Bone marrow (tissue), 2 donors: Measurements from ENCODE around the gene RALGPS1.
"Not testable (repeated sequence)": the region's sequence is repeated elsewhere in the genome, so short reads cannot be mapped to it uniquely, and the experiment has no call there.

Experiments
- DNase-seq, 2 donors: peaks; one replicate each; lab custom pipeline; 2025; lab: John Stamatoyannopoulos, UW

Gene RALGPS1

DNA sequence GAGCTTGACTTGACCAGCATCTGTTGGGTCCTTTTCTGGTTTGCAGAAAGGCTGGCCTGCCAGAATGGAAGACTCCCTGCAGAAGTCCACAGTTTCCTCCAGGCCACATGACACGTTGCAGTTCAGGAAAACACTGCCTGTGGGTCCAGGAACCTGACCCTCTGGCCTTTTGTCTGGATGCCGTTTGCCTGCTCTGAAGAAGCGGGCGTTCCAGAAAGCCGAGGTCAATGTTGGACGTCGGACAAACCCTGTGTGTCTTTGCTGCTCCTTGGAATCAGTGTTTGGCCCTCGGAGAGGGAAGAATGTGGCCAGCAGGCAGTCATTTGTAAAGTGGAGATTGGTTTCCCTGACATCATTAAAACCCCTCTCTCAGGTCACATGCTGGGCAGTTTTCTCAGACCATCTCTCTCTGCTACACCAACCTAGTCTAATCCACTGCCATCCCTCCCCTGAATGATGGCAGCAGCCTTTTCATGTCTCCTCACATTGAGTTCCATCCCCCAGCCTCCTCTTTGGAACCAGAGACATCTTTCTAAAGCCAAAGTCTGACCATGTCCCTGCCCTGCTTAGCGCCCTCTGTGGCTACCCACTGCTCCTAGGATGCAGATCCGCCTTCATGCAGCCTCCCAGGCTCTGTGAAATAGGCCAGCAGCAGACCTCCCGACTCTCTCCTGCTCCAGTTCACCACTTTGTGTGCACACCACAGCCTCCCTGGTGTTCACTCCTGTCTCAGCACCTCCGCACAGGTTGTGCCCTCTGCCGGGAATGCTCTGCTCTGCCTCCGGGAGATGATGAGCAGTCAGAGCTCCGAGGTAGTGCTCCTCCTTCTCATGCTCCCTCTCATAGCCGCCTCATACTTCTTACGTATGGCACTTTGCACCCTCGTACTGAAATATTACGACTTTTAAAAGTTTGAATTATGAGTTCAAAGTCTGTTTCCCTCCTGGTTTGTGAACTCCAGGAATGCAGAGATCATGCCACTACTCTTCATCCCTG, 75.6 kb downstream of the RALGPS1 start:
- DNase-seq: no peak

DNA sequence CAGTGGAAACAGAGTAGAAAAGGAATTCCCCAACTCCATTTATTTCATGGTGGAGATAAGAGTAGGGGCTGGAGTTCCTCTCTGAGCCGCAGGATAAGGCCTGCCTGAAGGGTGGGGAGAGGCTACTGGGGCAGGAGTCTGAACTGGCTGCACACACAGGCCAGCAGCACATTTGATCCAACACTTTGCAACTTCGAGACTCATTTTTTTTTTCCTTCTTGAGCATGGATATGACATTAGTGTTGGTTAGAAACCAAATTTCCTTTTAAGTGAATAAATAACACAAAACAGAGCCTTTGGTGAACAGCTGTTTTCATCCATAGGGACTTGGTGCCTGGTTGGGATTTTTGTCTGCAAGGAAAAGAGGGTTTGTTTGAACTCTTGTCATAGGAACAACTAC, 76.6 kb downstream of the RALGPS1 start:
- no peak for DNase-seq

DNA sequence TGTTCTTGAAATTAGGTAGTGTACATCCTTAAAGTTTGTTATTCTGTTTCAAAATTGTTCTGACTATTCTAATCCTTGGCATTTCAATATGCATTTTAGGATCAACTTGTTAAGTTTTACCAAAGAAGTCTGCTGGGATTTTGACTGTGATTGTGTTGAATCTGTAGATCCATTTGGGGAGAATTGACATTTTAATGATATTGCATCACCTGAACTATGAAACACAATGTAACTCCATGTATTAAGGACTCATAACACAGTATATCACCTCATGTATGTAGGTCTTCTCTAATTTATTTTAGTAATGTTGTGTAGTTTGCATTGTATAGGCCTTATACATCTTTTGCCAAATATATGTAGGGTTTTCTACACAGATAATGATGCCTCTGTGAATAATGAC, 77.8 kb downstream of the RALGPS1 start:
- DNase-seq: no peak

DNA sequence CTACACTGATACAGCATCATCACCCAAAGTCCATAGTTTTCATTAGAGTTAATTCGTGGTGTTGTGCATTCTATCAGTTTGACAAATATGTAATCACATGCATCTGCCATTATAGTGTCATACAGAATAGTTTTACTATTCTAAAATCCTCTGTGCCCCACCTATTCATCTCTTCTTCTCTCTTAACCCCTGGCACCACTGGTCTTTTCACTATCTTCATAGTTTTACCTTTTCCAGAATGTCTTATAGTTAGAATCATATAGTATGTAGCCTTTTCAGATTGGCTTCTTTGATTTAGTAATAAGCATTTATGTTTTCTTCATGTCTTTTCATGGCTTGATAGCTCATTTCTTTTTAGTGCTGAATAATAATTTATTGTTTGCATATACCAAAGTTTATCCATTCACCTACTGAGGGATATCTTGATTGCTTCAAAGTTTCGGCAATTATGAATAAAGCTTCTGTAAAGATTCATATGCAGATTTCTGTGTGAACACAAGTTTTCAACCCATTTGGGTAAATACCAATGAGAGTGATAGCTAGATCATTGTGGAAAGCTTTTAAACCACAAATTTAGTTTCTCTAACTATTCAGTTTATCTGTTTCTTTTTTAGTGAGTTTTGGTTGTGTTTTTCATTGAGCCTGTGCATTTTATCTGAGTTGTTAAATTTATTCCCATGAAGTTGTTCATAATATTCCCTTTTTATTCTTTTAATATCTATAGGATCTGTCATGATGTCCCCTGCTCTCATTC, 84.9 kb downstream of the RALGPS1 start:
- DNase-seq: no peak

DNA sequence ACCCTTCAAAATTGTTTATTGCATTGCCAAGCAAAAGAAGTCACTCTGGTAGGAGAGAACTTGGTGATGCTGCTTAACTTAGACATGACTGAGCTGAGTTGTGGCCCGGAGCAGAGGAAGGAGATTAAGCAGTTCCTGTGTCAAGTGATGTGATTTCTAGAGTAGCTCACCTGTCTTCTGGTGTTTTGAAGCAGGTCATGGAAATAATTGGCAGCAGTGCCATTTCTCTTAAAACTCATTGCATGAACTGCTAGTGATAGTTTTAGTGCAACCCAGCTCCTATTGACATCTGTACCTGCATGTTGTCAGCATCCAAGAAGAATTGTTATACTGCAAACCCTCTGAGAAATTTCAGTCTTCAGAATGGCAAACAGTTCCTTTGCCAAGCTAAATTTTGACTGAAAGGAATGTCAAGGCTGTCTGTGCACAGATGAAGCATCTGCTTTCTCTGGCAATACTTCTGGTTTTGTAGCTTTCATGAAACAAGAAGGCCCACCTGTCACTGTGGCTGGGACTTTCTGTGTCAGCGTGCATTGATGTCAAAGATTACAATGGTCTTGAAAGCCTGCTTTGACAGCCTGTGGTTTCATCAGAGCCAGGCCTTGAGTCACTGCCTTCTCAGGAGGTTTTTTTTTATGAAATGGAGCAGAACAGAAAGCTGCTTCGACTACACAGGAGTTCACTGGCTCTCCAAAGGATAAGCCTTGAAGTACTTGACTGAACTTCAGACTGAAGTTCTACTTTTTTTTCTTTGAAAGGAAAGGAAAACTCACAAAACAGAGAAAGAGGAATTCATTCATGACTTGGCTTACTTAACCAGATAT, 90.6 kb downstream of the RALGPS1 start:
- no peak for DNase-seq

DNA sequence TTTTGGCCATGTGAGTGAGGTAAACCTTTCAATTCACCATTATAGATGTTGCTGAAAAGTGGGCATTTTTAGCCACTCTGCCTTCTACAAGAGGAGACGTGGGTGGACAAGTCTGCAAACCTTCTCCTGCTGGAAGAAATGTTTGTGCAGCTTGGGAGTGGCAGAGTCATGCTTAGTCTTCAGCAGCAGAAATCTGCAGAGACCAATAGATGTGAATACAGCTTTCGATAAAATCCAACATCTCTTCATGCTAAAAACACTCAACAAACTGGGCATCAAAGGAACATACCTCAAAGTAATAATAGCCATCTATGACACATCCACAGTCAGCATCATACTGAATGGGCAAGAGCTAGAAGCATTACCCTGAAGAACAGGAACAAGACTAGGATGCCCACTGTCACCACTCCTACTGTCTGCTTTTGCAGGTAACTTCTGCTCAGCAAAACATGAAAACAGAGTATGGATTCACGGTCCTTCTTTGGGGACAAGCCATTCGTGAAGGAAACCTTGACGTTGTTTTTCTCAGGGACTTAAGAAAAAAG, 91.3 kb downstream of the RALGPS1 start:
- DNase-seq: no peak

DNA sequence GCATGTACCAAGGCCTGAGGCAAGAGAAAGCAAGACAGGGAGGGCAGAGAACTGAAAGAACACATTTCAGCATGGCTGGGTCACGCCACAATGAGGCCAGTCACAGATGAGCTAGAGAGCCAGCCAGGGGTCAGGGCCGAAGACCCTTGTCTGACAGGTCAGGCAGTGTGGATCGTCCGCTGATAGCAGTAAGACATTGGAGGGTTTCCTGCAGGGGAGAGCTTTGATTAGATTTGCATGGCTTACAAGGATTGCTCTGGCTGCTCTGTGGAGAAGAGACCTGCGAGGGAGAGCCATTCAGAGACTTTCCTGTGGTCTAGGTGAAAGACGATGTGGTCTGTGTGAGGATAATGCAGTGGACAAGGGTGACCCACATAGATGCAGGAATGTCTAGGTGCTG, 93.1 kb downstream of the RALGPS1 start:
- no peak for DNase-seq

DNA sequence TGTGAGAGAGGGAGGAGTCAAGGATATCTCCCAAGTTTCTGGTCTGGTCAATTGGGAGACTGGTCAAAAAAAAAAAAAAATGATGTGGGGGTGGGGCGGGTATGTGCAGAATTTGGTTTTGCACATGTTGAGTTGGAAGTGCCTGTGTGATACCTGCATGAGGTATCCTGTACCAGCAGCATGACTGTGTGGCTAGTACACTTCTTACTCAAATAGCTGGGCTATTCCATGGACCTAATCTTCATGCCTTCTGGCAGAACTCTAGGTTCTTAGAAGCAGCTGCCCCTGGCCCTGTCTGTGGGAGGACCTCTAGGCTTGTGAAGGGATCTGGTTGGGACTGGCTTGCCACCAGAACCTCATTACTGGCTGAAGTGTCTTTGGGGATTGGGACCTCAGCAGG, 93.5 kb downstream of the RALGPS1 start:
- DNase-seq: no peak

DNA sequence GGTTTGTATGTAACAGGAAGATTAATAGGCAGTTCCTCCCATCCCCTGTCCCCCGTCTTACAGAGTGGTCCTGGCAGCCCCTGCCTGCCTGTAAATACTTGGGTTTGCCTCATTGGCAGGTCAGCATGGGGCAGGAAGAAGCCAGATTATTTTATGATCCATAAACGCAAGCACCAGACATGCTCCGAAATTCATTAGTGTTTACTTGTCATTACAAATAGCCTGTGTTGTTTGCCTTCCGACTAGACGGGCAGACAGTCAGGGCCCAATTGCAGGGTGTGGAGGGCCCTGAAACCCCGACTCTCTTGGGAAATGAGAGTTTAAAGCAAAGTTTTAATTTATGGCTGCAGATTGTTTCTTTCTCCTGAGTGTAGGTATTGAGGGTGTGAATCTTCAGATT, 97.2 kb downstream of the RALGPS1 start:
- DNase-seq: no peak

DNA sequence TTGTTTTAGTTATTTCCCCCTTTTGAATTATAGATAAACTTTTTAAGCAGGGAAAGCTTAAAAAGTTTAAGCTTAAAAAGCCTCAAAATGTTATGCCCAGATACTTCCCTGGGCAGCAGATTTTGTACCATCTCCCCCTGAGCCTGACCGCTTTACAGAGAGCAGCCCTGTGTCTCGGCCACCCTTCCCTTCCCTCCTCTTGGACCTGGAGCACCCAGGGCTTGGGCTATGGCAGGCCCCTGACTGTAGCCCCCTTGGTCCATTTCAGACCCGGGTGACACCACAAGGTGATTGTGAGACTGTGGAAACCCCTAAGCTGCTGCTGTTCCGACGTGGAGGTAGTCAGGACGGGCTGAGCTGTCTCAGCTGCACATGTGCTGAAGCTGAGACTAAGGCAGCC, 97.7 kb downstream of the RALGPS1 start:
- no peak for DNase-seq

DNA sequence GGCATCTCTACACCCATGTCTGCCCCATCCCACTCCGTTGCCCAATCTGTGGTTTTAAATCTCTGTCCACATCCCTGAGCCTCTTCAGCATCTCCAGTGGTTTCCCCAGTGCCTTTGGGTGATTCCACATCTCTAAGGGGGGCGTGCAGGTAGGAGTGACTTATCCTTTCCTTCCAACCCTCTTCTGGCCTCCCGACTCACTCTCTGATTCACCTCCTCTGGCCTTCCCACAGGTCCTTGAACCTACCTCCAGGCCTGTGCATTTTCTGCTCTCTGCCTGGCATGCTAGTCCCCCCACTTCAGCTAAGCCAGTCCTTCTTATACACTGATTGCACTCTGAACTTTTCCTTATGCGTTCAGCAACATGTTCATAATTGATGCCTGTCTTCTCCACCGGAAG, 99.0 kb downstream of the RALGPS1 start:
- no peak for DNase-seq

DNA sequence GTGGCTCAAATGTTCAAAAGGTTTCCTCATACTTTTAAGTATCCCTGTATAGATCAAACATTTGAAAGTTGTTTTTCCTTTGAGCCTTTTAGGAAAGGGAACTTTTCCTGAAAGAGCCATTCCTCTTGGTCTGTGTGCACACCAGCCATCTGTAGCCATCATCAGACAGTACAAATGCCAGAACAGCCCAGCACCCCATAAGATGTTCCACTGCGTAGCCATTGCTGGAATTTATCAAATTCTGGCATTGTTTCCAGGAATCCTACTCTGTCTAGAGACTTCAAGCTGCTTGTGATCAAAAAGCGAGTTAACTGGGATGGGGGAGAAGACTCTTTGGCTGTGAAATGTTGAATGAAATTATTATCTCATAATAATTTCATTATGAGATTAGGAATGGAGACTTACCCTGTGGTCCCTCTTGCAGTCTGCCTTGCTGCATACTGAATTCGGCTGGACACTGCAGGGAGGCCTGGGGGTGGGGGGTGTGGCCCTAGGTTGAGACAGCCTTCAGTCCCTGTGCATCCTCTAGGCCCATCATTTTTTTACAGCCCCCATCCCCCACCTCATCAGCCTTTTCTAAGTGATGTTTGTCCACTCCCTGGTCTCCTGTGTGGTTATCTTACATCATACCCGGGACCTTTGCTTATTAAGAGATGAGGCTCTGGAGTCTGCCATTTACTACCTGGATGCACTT, 99.8 kb downstream of the RALGPS1 start:
- DNase-seq: no peak

DNA sequence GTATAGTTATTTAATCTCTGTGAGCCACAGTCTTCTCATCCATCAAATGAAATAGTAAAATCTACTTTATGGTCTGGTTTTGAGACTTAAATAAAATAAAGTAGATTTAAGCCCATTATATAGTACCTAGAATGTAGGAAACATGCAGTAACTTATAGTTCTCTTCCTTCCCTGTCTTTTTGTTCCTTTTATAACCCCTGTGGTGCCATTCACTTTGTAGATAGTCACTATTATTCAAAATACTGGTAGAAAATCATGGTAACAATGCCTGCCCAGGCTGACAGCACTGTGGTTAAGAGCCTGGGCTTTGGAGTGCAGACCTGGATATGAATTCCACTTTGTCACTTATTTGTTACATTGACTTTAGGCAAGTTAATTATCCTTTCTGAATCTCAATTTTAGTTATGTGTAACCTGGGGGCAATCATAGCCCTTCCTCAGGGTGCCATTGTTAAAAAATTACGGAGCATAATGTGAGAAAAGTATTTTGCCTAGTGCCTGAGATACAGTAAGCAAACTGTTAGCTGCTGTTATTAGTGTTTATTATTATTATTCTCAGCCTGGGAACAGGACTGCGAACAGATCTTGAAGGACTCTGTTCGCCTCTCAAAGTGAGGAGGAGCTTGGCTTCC, 100.4 kb downstream of the RALGPS1 start:
- DNase-seq: no peak

DNA sequence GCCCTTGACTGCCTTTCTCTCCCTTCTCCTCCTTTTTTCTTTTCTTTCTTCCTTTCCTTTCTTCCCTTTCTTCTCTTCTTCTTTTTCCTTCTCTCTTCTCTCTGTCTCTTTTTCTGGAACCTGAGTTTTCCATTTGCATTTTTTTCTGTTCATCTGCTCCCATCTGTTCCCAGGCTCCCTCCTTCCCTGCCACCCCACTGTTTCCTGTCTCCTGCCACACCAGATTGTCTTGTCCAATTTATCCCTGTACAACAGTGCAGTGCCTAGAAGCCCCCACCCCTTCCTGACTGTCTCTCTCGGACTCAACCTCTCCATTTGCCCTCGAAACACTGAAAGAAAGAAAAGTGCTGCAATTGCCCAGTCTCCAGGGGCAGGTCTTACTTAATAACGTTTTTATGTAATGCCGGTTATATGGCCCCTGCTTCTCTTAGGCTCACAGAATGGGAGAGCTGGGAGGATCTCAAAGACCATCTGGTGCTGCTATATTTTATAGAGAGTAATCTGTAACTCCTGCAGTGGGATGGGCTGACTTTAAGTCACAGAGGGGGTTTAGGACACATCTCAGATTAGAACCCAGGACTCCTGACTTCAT, 101.4 kb downstream of the RALGPS1 start:
- no peak for DNase-seq

DNA sequence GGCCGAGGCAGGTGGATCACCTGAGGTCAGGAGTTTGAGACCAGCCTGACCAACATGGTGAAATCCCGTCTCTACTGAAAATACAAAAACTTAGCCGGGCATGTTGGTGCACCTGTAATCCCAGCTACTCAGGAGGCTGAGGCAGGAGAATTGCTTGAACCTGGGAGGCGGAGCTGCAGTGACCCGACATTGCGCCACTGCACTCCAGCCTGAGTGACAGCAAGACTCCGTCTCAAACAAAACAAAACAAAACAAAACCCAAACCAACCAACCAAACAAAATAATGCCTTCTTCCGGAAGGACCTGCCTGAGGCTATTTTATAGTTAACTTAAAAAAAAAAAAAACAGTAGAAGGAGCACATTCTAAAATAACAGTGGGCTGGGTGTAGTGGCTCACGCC, 103.4 kb downstream of the RALGPS1 start:
- DNase-seq: not testable (repeated sequence)

DNA sequence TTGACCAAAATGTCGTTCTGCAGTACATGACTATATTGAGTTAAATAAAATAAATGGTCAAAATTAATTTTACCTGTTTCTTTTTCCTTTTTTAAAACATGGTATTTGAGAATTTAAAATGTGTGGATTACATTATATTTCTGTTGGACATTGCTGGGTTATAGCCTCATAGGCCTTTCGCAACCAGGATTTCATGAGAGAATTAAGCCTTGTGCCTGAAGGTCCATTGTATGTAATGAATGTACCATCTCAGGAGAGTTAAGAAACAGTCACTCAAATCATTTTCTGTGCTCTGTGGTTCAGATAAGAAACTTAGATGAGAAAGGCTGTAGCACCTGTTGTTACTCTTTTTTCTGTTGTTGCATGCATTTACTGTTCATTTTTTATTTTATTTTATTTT, 104.4 kb downstream of the RALGPS1 start:
- no peak for DNase-seq

DNA sequence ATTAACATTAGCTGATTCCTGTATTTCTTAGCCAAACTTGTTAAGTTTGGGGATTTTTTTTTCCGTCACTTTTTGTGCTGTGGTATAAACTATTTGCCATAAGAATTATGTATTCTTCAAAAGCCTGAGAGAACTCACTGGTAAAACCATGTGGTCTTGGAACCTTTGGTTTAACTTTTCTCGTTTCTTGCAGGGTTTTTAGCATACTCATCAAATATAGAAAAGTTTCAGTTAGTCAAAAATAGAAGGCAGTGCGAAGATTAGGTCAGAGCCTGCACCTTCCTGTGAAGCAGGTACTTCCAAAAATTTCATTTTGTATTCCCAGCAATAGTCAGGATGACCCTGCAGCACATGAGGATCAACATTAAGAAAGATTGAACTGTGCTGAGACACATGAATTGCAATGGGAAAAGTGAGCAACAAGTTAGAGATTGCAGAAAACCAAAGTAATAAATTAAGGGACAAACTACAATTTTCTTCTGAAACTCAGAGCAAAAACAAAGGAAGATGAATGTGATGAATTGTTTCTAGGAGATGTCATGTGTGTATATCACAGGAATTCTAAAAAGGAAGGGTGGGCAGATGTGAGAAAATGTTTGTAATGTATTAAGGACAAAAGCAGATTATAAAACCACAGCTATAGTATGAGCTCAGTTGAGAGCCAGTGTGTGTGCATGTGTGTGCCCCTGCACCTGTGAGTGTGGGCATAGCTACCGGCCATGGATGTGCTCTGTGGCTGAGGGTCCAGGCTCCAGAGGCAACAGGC, 105.6 kb downstream of the RALGPS1 start:
- DNase-seq: no peak

DNA sequence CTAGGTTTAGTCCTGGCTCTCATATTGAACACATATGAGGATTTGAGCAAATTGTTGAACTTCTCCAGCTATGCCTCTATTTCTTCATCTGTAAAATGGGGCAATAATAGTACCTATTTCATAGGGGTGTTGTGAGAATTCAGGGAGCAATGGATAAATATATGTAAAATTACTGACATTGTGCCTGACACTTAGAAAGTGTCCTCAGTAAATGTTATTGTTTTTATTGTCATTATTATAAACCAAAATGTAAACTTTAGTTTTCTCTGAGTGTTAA, 106.2 kb downstream of the RALGPS1 start:
- DNase-seq: no peak

DNA sequence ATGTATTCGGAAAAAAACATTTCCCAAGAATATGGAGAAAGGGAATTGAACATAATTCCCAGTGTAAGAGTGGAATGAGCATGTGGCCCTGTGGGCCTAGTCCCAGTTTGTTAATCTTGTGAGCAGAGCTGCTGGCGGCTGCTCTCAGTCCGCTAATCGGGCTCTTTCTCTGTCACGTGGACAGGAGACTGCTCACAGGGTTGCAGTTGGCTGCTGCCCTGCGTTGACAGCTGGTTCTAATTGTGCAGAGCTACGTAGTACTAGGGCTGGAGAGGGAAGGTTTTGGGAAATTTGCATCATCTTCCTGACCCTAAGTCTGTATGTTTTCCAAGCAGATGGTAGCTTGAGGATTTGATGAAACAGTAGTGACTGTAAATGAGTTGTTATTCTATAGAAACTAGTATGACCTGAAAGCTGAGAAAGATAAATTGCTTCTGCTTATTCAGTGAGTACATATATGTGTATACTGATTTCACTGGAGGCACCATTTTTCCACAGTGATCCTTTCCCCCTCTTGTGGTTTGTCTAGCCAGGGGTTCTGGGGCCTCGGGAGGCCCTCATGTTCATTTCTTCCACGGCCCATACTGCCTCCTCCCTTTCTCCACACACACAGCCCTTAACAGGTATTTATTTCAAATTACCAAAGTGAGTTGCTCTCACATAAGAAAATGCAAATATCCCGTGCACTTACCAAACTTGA, 107.2 kb downstream of the RALGPS1 start:
- DNase-seq: no peak
